GM18870 (cell line): Measurements from ENCODE around the gene ARIH2.
A peak's percentile ranks its signal among the peaks of the same experiment; 100 is the strongest.

Experiments used
- ATAC-seq: cut with Tn5 transposase; IDR thresholded peaks from one replicate; pipeline ENCODE4 v1.9.1; 2021; ENCODE audit warnings: moderate library complexity; ENCODE audit not compliant: unreplicated experiment

The ARIH2 gene

GRCh38 chr3:49017971-49018706 is 99.5 kb downstream of the ARIH2 start, which contains the start of gene DALRD3:
Gene DALRD3, minus strand, starts transcription at chr3:49018580. Its CDS starts 16 bp downstream, at chr3:49018564.
- no peak for ATAC-seq

GRCh38 chr3:49018707-49019006 is 100.0 kb downstream of the ARIH2 start:
- no peak for ATAC-seq

GRCh38 chr3:49019941-49020329 is 101.3 kb downstream of the ARIH2 start:
- ATAC-seq: no peak

GRCh38 chr3:49020330-49021212 is 101.9 kb downstream of the ARIH2 start:
- ATAC-seq: peak; percentile 1

- ATAC-seq: peak; percentile 47
Observed at GRCh38 chr3:49021213-49021812, 102.7 kb downstream of the ARIH2 start.

- peak; percentile 55 for ATAC-seq
Observed at GRCh38 chr3:49021813-49022687, 103.4 kb downstream of the ARIH2 start, which contains the start of gene NDUFAF3. Gene NDUFAF3, plus strand, starts transcription at chr3:49022121. Its CDS starts 24 bp downstream, at chr3:49022145.

GRCh38 chr3:49022688-49023171 is 104.1 kb downstream of the ARIH2 start:
- ATAC-seq: no peak

GRCh38 chr3:49023775-49024174 is 105.1 kb downstream of the ARIH2 start:
- no peak for ATAC-seq

GRCh38 chr3:49024449-49024848 is 105.8 kb downstream of the ARIH2 start:
- ATAC-seq: no peak

GRCh38 chr3:49025005-49025792 is 106.6 kb downstream of the ARIH2 start:
- ATAC-seq: no peak

GRCh38 chr3:49025793-49026520 is 107.3 kb downstream of the ARIH2 start:
- no peak for ATAC-seq

GRCh38 chr3:49026536-49026935 is 107.9 kb downstream of the ARIH2 start:
- no peak for ATAC-seq

GRCh38 chr3:49027634-49028033 is 109.0 kb downstream of the ARIH2 start:
- ATAC-seq: no peak

- ATAC-seq: no peak
Observed at GRCh38 chr3:49028298-49028672, 109.6 kb downstream of the ARIH2 start.

- ATAC-seq: peak; percentile 63
Observed at GRCh38 chr3:49028673-49029562, 110.3 kb downstream of the ARIH2 start, which contains the start of gene IMPDH2. Gene IMPDH2, minus strand, starts transcription at chr3:49029398. Its CDS starts 48 bp downstream, at chr3:49029350.

GRCh38 chr3:49029563-49029884 is 110.9 kb downstream of the ARIH2 start:
- ATAC-seq: no peak

- no peak for ATAC-seq
Observed at GRCh38 chr3:49030321-49030720, 111.7 kb downstream of the ARIH2 start.

- ATAC-seq: no peak
Observed at GRCh38 chr3:49032646-49033304, 114.1 kb downstream of the ARIH2 start.
